ENCODE measurements around the gene ALCAM.

GRCh38 chr3:105527949-105528348, 161.2 kb downstream of the ALCAM start:
- no peak for TF ChIP-seq CTCF (IDR thresholded peaks at IDR 0.05)
- TF ChIP-seq POLR2AphosphoS5 (IDR thresholded peaks at IDR 0.05), result no peak
- no peak for TF ChIP-seq POLR2A (IDR thresholded peaks at IDR 0.05)
- TF ChIP-seq EP300 (IDR thresholded peaks at IDR 0.05), result no peak
